SK-N-MC (cell line): ENCODE results near the gene PPP4R1.

ENCODE experiments used
- EZH2 ChIP-seq: fragments of 200-600 bp; sonication (generic); IDR thresholded peaks from one replicate; pipeline ENCODE4 v1.6.1; 2017; ENCODE audit warnings: antibody characterized with exemption
- POLR2AphosphoS5 ChIP-seq: IDR thresholded peaks from 2 replicates; pipeline ENCODE4 v1.6.1; 2012; ENCODE audit warnings: mild to moderate bottlenecking, low read depth, low read length, borderline replicate concordance

DNA sequence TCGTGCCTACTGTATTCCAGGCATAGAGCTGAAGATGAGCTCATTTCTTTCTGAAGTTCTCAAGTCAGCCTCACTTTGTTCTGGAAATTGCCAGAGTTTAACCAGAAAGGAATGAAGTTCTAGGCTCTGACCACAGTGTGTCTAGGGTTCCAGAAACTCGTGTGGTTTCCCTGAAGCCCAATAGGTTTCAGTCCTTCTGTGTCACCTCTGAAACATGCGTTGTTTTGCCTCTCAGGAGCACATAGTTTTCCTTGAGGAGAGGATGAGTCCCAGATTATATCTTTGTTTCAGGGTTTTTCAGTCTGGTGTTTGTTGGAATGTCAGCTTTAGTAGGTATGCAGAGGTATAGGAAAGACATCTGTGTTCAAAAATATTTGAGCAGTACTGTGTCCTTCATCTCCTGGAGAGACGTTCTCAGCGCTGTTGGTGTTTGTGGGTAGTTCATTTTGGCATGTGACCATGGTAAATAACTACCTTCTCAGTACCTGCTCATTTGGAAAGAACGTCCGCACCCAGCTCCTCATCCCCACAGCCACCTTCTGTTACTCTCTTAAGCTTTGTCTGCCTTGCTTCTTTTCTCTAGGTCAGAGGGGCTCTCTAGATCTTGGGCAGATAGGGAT is 82.5 kb downstream of the PPP4R1 start:
- TF ChIP-seq EZH2 (no peak), POLR2AphosphoS5 (no peak)
